ENCODE data around the gene PRKAR1B.

The PRKAR1B gene

DNA sequence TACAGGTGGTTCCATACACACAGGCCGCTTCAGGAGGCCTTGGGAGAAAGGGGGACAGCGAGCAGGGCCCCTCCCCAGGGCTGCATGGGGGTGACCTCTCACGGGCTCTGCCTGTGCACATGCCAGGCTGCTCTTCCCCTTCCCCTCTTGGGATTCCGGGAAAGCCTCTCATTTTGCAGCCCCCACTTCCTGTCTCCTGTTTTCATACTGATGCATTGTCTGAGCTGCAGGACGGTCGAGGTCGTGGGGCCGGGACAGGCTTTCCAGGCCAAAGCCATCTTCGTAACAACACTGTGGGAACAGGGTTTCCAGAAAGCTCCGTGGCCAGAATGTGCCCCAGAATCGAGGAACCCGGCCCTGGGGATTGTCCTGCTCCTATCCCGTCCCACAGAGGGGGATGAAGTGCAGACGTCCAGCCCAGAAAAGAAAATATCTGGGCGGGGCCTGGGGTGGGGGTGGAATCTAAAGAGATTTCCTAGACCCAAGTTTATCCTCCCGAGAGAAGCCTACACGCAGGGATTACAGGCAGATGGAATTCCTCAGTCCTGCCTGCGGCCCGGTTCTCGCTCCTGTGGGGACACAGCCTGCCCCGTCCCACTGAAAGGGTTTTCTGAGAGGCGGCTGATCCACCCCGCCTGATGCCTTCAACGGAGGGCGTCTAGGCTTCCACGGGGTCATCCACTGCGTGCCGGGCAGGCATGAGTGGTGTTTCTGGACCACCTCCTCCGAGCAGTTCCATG is 30.1 kb downstream of the PRKAR1B start:
- TF ChIP-seq, protein P1, sequence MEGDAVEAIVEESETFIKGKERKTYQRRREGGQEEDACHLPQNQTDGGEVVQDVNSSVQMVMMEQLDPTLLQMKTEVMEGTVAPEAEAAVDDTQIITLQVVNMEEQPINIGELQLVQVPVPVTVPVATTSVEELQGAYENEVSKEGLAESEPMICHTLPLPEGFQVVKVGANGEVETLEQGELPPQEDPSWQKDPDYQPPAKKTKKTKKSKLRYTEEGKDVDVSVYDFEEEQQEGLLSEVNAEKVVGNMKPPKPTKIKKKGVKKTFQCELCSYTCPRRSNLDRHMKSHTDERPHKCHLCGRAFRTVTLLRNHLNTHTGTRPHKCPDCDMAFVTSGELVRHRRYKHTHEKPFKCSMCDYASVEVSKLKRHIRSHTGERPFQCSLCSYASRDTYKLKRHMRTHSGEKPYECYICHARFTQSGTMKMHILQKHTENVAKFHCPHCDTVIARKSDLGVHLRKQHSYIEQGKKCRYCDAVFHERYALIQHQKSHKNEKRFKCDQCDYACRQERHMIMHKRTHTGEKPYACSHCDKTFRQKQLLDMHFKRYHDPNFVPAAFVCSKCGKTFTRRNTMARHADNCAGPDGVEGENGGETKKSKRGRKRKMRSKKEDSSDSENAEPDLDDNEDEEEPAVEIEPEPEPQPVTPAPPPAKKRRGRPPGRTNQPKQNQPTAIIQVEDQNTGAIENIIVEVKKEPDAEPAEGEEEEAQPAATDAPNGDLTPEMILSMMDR (conservative IDR thresholded peaks at IDR 0.05) = no peak
- H3K27ac ChIP-seq = no peak overlapping the region

DNA sequence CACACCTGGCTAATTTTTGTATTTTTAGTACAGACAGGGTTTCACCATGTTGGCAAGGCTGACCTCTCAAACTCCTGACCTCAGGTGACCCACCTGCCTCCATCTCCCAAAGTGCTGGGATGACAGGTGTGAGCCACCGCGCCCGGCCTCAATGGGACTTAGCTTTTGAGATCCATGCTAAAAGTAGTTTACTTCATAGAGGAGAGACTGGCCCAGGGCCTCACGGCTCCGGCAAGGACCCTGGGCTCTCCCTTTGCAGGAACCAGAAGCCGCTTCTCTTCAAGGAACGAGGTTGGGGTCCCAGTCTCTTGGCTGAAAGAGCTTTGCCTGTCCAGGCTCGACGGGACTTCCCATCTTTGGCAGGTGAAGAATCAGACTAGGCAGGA is 30.7 kb downstream of the PRKAR1B start:
- no peak overlapping the region for H3K27ac ChIP-seq
- TF ChIP-seq, protein P1 (conservative IDR thresholded peaks at IDR 0.05) = no peak

DNA sequence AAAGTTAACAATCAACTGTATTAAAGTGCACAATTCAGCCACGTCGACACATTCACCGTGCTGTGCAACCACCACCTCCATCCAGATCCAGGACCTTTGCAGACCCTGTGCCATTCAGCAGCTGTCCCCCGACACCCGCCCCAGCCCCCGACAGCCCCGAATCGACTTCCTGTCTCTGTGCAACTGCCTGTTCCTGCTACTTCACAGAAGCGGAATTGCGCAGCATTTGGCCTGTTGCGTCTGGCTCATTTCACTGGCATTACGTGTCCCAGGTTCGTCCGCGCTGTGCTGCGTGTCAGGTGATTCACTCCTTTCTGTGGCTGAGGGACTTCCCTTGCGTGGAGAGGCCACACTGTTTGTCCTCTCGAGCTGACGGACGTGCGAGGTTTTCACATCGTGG is 33.8 kb downstream of the PRKAR1B start:
- H3K27ac ChIP-seq = no peak overlapping the region
- TF ChIP-seq, protein P1 (conservative IDR thresholded peaks at IDR 0.05) = no peak

DNA sequence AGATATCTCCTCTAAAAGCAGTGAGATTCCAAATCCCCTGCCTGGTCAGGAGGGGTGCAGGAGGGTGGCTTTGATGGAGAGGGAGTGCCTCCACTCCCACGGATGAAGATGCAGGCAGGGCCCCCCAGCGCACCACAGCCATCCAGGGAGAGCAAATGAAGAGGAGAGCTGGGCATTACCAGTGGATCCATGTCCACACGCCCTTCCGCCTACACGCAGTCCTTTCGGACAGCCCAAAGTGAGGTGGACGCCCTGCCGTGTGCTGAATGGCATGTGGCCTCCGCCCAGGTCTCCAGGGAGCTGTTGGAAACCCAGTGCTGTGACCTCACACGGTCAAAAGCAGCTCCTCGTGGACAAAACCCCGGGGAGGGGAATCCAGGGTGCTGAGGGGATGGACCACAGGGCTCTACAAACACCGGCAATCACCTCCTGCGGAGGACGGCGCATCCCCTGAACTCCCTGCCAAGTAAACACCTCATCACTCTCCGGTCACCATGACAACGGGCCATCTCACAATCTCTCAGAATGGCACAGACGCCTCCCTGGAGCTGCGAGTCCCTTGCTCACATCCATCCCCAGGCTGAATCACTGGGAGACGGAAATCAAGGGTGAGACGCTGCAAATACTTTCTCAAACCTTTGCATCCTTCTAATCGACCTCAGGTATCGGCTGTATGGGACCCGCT is 35.6 kb downstream of the PRKAR1B start:
- TF ChIP-seq, protein P1 (conservative IDR thresholded peaks at IDR 0.05) = no peak
- no peak overlapping the region for H3K27ac ChIP-seq

DNA sequence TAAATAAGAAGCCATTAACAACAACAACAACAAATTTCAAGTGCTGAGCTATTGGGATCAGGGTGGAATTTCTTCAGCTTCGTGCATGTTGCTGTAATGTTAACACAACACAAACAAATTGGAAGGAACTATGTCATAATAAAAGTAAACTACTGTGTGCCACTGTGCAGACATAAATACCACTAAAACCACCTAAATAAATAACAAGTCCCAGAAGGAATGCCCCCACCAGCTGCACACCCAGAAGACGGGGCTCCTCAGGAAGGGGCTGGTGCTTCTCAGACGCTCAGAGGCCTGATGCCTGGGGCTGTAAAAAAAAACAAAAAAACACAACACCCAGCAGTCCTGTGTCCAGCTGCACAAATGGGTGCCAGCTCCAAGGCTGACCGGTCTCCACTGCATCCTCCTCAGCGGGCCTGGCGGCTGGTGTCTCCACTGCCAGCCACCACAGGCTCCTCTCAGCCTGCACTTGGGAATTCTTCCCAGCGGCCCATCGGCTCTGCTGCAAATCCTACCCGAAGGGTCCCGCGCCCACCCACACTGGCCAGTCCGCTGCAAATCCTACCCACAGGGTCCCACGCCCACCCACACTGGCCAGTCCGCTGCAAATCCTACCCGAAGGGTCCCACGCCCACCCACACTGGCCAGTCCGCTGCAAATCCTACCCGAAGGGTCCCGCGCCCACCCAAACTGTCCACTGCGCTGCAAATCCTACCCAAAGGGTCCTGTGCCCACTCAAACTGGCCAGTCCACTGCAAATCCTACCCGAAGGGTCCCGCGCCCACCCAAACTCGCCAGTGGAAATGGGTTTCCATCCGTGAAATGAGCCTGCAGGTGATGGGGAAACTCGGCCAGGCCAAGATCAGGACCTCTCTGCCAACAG is 36.4 kb downstream of the PRKAR1B start:
- H3K27ac ChIP-seq = no peak overlapping the region
- TF ChIP-seq, protein P1 (conservative IDR thresholded peaks at IDR 0.05) = no peak

DNA sequence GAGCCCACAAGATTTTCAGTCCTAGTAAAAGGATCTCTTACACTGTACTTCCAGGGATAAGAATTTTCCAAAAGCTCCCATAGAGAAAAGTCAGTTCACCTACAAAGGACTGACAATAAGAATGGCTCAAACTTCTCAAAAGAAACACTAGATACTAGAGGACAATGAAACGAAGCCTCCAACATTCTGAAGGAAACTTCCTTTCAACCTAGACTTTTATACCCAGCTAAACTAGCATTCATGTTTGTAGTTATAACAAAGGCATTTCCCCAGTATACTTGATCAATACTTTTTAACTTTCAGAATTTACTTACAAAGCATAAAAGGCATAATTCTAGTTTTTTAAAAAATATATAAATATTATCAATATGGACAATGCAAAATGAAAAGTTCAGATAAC is 41.5 kb downstream of the PRKAR1B start:
- no peak overlapping the region for H3K27ac ChIP-seq
- TF ChIP-seq, protein P1 (conservative IDR thresholded peaks at IDR 0.05) = no peak

DNA sequence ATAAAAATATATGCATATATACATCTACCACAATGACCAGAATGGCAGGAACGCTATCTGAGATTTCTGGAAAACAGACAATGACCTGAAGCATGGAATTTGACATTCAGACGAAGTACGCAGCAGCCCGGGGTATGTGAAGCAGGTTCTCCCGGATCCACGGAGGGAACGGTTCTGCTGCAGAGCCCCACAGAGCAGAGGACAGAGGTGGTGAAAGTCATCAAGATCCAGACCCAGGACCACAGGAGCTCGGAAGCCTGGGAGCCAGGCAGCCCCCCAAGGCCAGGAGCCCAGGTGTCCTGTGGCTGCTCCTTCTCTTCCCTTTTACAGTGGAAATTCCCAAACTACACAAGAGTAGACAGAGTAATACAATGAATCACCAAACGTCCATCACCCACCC is 42.7 kb downstream of the PRKAR1B start:
- TF ChIP-seq, protein P1 (conservative IDR thresholded peaks at IDR 0.05) = no peak
- no peak overlapping the region for H3K27ac ChIP-seq
